ENCODE data around the gene ZFP92.

DNA sequence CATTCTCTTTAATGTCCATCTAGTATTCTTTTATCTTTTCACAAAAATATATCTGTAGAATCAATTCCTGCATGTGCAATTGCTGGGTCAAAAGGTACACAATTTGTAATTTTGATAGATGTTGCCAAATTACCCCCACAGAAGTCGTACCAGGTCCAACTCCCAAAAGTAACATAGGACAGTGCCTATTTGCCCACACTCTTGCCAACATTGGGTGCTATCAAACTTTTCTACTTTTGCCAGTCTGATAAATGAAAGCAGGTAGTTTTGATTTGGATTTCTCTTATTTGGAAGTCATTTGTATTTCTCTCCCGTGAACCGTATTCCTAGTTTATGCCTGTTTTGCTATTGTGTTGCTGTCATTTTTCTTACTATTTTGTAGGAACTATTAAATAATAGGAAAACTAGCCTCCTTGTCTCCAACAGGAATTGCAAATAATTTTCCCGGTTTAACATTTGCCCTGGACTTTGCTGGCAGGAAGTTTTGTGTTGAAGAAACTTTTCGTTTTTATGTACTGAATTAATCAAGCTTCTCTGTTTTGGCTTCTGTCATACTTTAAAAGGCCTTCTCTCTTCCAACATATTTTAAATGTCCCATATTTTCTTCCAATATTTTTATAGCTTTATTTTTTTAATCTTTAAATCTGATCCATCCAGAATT is 44.3 kb upstream of the ZFP92 start:
- TF ChIP-seq EZH2 (IDR thresholded peaks at IDR 0.05) (no peak), EZH2phosphoT487 (IDR thresholded peaks at IDR 0.05) (no peak)
- TF ChIP-seq, protein P1, sequence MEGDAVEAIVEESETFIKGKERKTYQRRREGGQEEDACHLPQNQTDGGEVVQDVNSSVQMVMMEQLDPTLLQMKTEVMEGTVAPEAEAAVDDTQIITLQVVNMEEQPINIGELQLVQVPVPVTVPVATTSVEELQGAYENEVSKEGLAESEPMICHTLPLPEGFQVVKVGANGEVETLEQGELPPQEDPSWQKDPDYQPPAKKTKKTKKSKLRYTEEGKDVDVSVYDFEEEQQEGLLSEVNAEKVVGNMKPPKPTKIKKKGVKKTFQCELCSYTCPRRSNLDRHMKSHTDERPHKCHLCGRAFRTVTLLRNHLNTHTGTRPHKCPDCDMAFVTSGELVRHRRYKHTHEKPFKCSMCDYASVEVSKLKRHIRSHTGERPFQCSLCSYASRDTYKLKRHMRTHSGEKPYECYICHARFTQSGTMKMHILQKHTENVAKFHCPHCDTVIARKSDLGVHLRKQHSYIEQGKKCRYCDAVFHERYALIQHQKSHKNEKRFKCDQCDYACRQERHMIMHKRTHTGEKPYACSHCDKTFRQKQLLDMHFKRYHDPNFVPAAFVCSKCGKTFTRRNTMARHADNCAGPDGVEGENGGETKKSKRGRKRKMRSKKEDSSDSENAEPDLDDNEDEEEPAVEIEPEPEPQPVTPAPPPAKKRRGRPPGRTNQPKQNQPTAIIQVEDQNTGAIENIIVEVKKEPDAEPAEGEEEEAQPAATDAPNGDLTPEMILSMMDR (IDR thresholded peaks at IDR 0.05), result no peak

Measured in neural progenitor cell (in vitro differentiated cells).